ENCODE data around the gene SLC35F6. TPM values are rescaled to one million over a fixed set of nuclear protein-coding genes. Genes with fewer than 3 reads are reported as not detected.
A peak's percentile ranks its signal among the peaks of the same experiment; 100 is the strongest.

Gene SLC35F6, protein sequence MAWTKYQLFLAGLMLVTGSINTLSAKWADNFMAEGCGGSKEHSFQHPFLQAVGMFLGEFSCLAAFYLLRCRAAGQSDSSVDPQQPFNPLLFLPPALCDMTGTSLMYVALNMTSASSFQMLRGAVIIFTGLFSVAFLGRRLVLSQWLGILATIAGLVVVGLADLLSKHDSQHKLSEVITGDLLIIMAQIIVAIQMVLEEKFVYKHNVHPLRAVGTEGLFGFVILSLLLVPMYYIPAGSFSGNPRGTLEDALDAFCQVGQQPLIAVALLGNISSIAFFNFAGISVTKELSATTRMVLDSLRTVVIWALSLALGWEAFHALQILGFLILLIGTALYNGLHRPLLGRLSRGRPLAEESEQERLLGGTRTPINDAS
- 30.3 TPM for total RNA-seq

DNA sequence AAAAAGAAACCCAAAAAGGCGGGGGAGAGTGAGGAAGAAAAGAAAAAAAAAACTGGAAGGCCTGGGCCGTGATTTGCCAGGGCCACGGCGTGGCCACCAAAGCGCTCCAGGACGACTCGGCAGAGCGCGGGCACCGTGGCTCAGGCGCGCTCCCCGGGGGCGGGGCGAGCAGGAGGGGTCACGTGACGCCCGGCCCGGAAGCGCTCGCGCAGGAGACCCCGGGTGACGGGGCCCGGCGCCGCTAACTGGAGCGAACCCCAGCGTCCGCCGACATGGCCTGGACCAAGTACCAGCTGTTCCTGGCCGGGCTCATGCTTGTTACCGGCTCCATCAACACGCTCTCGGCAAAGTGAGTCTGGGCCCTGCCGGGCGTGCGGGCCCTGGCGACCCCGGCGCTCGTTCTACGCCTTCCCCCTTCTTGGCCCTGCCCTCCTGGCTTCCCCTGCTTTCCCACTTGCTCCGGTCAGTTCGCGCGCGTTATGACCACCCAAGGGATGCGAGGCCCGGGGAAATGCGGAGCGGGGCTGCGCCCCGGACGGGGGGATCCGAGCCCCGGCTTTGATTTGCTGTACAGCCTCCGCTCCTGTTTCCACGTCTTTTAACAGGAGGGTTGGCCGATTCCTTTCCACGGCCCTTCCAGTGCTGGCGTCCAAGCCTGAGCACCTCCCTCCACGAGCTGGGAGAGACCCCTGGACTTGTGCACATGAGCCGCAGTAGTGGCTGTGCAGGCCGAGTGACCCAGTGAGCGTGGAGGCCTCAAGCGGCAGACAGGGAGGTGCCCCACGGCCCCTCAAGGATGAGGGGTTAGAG is at the start of gene SLC35F6:
SLC35F6 (plus strand) TSS at position 207 of the 810 bp plus-strand sequence; CDS start at position 273, 66 bp downstream.
- Histone ChIP-seq H3K9me3 (ENCODE audit: low read depth, low read length) (no peaks in the 10 kb centered on the region), H3K4me3 (ENCODE audit: low read length) (peak within 1 kb of the TSS; percentile 95), H3K4me1 (ENCODE audit: insufficient read depth, low read length) (peaks cover 52% of the 10 kb centered on the region), H3K27me3 (ENCODE audit: insufficient read depth, low read length) (no peaks in the 10 kb centered on the region)

DNA sequence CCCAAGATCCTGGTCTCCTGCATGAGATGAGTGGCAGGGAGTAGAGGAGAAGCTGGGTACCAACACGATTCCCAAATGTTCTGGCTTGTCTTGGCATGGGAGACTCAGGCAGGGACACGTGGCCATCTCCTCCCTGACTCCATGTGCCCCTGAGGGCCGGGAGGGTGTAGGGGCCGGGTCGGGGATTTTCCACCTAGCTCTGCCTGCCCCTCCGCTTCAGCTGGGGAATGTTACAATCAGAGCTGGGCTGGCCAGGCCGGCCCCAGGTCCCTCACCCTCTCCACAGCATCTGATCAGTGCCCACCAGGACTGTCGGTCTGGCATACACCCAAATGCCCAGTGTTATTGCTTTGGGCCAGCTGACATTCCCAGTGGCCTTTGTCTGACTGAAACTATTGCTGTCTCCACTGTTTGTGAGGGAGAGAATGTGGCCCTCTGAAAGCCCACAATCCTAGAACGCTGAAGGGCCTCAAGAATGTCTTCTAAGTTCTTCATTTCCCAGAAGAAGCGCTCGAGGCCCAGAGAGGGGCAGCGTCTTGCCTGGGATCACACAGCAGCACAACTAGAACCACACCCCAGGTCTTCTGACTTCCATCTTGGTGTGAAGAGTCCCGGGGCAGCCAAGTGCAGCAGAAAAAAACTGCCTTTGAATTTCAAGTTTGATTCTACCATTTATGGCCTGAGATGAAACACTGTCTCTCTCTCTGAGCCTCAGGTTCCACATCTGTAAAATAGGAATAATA is 48.4 kb upstream of the SLC35F6 start:
- Histone ChIP-seq H3K4me1 (ENCODE audit: insufficient read depth, low read length) (no peaks in the 10 kb centered on the region), H3K9me3 (ENCODE audit: low read depth, low read length) (no peaks in the 10 kb centered on the region), H3K4me3 (ENCODE audit: low read length) (no peak overlapping the region), H3K27me3 (ENCODE audit: insufficient read depth, low read length) (no peaks in the 10 kb centered on the region)

DNA sequence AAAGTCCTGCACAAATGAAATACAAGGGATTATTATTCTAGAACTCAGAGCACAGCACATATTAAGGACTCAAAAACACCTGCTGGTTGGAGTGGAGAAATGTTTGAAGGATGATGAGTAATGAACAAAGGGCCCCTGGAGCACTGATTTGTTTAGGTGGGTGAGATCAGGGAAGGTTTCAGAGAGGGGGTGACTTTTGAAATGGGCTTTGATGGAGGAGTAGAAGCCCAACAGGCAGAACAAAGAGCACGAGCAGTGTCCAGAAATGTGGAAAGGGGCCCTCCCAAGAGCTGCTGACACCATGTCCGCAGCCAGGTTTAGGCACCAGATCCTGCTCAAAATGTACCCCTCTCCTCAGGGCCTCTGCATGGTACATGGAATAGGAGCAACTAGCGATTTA is 47.7 kb upstream of the SLC35F6 start:
- Histone ChIP-seq H3K9me3 (ENCODE audit: low read depth, low read length) (no peaks in the 10 kb centered on the region), H3K4me1 (ENCODE audit: insufficient read depth, low read length) (no peaks in the 10 kb centered on the region), H3K27me3 (ENCODE audit: insufficient read depth, low read length) (no peaks in the 10 kb centered on the region), H3K4me3 (ENCODE audit: low read length) (no peak overlapping the region)

DNA sequence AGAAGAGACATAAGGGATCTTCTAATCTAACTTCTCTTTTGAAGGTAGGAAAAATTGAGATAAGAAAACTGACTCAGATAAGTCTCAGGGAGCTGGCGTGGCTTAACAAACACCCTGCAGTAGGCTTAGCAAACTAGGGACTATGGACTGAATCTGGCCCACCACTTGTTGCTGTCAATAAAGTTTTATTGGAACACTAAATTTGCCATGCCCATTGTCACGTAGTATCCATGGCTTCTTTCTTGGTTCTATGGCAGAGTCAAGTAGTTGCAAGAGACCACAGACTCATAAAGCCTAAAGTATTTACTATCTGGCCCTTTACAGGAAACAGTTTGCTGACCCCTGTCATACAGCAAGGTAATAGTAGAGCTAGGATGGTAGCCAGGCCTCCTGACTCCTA is 47.3 kb upstream of the SLC35F6 start:
- no peak overlapping the region for H3K4me3 ChIP-seq (ENCODE audit: low read length)
- no peaks in the 10 kb centered on the region for H3K4me1 ChIP-seq (ENCODE audit: insufficient read depth, low read length)
- H3K9me3 ChIP-seq (ENCODE audit: low read depth, low read length): no peaks in the 10 kb centered on the region
- no peaks in the 10 kb centered on the region for H3K27me3 ChIP-seq (ENCODE audit: insufficient read depth, low read length)

DNA sequence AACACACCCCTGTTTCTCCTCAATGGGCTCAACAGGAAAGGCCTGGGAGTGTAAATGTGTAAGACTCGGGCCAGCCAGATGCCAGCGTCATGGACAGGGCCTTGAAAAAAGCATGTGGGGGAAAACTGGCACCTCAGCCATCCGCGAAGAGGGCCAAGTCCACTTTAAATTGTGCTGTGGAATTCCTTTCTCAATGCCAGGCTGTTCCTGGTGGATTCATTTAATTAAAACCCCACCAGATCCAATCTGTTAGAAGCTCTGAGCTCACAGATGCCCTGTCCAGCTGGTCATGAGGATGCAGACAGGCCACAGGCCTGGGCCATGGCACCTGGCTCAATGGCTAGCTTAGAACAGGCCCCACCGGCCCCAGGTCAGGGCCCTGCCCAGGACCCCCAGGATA is 46.7 kb upstream of the SLC35F6 start:
- no peaks in the 10 kb centered on the region for H3K27me3 ChIP-seq (ENCODE audit: insufficient read depth, low read length)
- H3K9me3 ChIP-seq (ENCODE audit: low read depth, low read length): no peaks in the 10 kb centered on the region
- H3K4me1 ChIP-seq (ENCODE audit: insufficient read depth, low read length): no peaks in the 10 kb centered on the region
- no peak overlapping the region for H3K4me3 ChIP-seq (ENCODE audit: low read length)

DNA sequence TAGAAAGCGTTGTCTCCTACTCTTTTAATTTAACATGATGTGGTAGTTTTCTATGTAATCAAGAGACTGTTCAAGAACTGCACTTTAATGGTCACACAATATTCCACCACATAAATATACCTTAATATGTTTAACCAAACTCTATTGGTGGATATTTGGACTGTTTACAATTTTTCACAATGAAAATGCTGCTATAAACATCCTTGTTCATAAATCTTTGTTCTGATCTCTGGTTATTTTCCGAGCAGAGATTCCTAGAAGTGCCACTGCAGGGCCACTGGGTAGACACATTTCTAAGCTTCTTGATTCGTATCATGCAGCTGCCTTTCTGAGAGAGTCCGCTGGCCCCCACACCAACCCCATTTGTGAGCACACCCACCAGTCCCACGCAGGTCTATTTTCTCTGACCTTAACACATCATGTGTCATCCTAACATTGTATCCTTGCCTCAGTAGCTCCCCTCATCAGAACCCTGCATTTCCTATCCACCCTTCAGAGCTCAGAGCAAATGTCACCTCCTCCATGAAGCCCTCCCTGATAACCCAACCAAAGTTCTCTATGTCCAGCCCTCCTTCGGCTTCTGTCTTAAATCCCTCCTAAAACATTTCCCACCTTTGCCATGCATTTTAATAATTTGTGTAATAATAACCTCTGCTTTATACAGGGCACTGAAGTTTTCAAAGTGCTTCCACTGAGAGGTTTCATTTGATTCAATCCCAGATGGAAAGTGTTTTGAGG is 45.0 kb upstream of the SLC35F6 start:
- no peaks in the 10 kb centered on the region for H3K27me3 ChIP-seq (ENCODE audit: insufficient read depth, low read length)
- H3K4me3 ChIP-seq (ENCODE audit: low read length): no peak overlapping the region
- H3K9me3 ChIP-seq (ENCODE audit: low read depth, low read length): no peaks in the 10 kb centered on the region
- H3K4me1 ChIP-seq (ENCODE audit: insufficient read depth, low read length): no peaks in the 10 kb centered on the region

DNA sequence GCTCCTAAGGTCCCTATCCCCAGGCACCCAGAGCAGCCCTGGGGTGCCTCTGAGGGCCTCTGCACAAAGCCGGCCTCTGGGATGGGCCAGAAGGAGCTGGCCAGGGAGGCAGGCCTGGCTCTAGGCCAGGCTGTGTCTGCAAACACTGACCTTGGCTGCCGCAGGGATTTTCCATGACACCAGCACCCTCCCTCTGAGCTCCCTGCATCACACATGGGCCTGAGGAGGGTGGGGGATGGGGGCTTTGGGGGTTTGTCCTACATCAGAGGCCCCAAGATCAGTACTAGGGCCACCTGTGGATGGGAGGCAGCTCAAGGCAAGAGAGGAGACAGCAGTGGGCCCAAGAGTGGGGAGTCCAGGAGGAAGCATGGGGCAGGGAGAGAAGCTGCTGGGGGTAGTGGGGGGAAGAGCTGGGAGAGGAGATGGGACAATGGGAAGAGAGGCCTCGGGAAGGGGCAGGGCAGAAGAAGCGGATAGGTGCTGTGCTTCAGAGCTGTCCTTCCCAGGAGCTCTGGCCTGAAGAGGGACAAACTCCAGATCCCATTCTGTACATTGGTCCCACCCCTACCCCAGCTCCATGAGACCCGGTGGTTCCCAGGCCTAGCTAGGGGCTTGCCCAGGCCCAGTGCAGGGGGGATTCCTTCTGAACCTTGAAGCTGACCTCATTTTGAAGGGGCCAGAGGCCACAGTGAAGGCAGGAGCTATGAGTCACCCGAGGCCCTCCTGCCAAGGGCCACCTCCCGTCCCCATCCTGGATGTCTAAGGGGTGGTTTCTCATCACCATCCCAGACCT is 43.6 kb upstream of the SLC35F6 start:
- no peaks in the 10 kb centered on the region for H3K4me1 ChIP-seq (ENCODE audit: insufficient read depth, low read length)
- no peak overlapping the region for H3K4me3 ChIP-seq (ENCODE audit: low read length)
- H3K27me3 ChIP-seq (ENCODE audit: insufficient read depth, low read length): no peaks in the 10 kb centered on the region
- no peaks in the 10 kb centered on the region for H3K9me3 ChIP-seq (ENCODE audit: low read depth, low read length)

DNA sequence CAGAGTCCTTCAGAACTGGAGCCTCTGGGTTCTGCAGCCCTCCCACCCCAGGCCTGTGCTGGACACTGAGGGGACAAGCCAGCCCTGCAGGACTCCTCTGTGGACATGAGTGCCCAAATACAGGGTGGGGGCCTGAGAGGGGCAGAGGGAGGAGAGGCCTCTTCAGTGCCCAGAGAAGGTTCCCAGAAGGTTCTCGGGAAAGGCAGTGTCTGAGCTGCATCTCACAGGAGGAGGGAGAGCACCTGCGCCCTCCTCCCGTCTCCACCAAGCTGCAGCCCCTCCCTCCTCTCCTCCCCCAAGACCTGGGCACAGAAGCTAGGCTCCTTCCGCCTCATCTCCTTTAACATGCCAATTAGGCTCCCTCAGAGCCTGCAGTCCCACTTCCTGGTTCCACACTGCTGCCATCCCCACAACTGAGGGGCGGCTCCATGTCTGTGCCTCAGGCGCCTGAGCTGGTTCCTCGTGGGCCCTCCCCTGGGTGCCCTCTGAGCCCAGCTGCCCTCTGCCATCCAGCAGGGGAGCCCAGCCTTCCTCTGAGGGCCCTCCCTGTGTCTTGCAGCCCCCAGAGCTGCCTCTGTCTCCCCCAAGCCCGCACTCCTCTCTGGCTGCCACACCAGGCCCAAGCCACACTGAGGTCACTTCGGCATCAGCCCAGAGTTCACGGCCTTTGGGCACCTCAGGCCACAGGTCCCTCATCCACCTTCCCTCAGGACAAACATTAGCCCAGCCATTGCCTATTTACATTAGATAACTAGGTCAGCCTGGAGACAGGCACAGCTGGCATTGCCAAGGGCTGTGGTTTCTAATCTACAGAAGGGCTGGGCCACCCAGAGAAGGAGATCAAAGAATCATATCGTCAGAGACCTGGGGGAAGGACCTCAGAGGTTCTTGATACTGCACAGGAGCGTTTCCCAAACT is 42.7 kb upstream of the SLC35F6 start:
- Histone ChIP-seq H3K4me3 (ENCODE audit: low read length) (no peak overlapping the region), H3K4me1 (ENCODE audit: insufficient read depth, low read length) (no peaks in the 10 kb centered on the region), H3K27me3 (ENCODE audit: insufficient read depth, low read length) (no peaks in the 10 kb centered on the region), H3K9me3 (ENCODE audit: low read depth, low read length) (no peaks in the 10 kb centered on the region)

DNA sequence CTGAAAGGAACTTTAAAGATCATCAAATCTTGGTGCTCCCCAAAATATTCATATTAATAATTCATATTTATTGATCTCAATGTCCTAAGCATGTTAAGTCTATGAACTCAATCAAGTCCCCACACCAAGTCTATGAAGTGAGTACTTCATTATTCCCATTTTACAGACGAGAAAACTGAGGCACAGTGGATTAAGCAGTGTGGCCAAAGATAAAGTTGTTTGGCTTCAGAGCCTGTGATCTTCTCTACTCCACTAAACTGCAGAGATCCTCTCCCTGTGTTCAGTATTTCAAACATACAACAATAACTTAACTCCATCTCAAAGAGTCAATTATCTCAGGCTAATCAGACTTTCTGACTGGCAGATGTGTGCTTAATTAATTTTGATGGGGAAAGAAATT is 41.8 kb upstream of the SLC35F6 start:
- no peaks in the 10 kb centered on the region for H3K4me1 ChIP-seq (ENCODE audit: insufficient read depth, low read length)
- no peak overlapping the region for H3K4me3 ChIP-seq (ENCODE audit: low read length)
- H3K9me3 ChIP-seq (ENCODE audit: low read depth, low read length): no peaks in the 10 kb centered on the region
- no peaks in the 10 kb centered on the region for H3K27me3 ChIP-seq (ENCODE audit: insufficient read depth, low read length)

DNA sequence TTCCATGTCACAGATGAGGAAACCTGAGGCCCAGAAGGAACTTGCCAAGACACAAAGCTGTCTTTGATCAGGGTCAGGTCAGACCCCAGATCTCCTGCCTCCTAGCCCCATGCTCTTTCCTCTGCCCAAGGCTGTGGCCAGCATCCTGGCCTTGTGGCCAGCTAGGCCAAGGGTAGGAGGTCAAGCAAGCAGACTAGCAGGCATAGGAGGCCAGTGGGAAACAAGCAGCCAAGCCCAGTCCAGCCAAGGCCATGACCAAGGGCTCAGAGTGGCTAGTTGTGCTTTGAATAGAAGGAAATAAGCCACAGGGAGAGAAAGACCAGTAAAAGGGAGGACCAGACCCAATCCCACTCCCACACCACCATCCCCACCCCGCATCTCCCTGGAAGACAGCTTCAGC is 41.2 kb upstream of the SLC35F6 start:
- Histone ChIP-seq H3K4me1 (ENCODE audit: insufficient read depth, low read length) (no peaks in the 10 kb centered on the region), H3K9me3 (ENCODE audit: low read depth, low read length) (no peaks in the 10 kb centered on the region), H3K27me3 (ENCODE audit: insufficient read depth, low read length) (no peaks in the 10 kb centered on the region), H3K4me3 (ENCODE audit: low read length) (no peak overlapping the region)

DNA sequence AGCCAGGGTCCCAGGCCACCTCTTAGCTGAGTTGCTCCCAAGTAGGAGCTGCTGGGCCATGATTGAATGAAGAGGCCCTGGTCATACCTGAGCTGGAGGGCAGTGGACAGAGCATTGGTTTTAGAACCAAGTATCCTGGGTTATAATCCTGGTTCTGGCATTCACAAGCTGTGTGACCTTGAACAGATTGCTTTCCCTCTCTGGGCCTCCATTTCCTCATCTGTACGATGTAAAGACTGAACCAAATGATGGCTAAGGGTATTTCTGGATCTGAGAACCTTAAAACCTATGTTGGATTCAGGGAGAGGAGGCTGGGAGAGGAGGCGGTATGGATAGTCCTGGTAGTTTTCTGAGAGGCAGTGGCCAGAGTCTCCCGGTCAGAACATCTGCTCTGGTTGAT is 40.6 kb upstream of the SLC35F6 start:
- no peaks in the 10 kb centered on the region for H3K27me3 ChIP-seq (ENCODE audit: insufficient read depth, low read length)
- no peaks in the 10 kb centered on the region for H3K4me1 ChIP-seq (ENCODE audit: insufficient read depth, low read length)
- no peaks in the 10 kb centered on the region for H3K9me3 ChIP-seq (ENCODE audit: low read depth, low read length)
- no peak overlapping the region for H3K4me3 ChIP-seq (ENCODE audit: low read length)

DNA sequence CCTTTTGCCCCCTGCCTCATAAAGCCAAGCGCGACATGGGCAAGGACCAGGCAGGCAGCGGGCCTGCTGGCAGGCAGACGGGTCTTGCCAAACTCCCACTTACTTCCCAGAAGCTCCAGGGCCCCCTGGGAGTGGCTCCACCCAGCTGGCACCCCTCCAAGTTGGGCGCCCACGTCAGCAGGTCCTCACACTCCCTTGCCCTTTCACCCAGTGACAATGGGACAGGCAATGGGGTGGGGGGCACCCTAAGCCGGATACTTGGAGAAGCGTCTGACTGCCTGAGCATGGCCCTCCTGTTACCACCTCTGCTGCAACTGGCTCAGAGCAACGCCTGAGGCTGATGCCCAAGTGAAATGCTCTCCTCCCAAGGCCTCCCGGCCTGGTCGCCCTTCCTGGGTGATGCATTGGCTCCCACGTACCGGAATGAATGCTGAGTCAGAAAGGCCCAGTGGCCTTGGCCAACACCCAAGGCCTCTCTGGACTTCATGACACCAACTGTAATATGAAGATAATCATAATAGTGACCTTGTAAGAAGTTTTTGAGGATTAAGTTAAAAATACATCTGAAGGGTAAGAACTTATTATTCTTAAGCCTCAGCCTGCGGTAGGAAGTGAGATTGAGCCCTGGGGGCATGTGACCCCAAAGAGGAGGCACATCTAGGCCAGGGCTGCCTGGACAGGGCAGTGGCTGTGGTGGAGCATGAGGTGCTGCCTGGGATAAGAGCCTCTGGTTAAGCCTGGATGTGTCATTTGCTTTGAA is 39.9 kb upstream of the SLC35F6 start:
- no peaks in the 10 kb centered on the region for H3K4me1 ChIP-seq (ENCODE audit: insufficient read depth, low read length)

More for the DNA sequence above, 39.9 kb upstream of the SLC35F6 start:
- Histone ChIP-seq H3K27me3 (ENCODE audit: insufficient read depth, low read length) (no peaks in the 10 kb centered on the region), H3K9me3 (ENCODE audit: low read depth, low read length) (no peaks in the 10 kb centered on the region), H3K4me3 (ENCODE audit: low read length) (no peak overlapping the region)
